MM.1S (cell line): ENCODE results near the gene TMEM72.

Experiments
- DNase-seq: peaks from one replicate; pipeline ENCODE4 v3.0.0-alpha.2; 2015
- H2AFZ ChIP-seq: fragments of 300-600 bp; sonication (generic); 2 replicates; pipeline ENCODE4 v1.6.0; 2016; ENCODE audit warnings: antibody characterized with exemption, low read length
- H3F3A ChIP-seq: fragments of 300-600 bp; sonication (generic); 2 replicates; pipeline ENCODE4 v1.6.1; 2016; ENCODE audit warnings: mild to moderate bottlenecking, antibody characterized with exemption, low read length, moderate library complexity, mixed read lengths; ENCODE audit not compliant: insufficient read depth
- H3K27ac ChIP-seq: fragments of 300-600 bp; sonication (generic); 2 replicates; pipeline ENCODE4 v1.5.1; 2016; ENCODE audit warnings: mild to moderate bottlenecking, low read length
- H3K27me3 ChIP-seq: fragments of 300-600 bp; sonication (generic); replicated peaks from 2 replicates; pipeline ENCODE4 v1.6.0; 2016; ENCODE audit warnings: low read length; ENCODE audit not compliant: insufficient read depth
- H3K36me3 ChIP-seq: fragments of 300-600 bp; sonication (generic); replicated peaks from 2 replicates; pipeline ENCODE4 v1.6.1; 2016; ENCODE audit warnings: mild to moderate bottlenecking, low read length, mixed read lengths; ENCODE audit not compliant: insufficient read depth
- H3K4me1 ChIP-seq: fragments of 300-600 bp; sonication (generic); 2 replicates; pipeline ENCODE4 v1.6.1; 2016; ENCODE audit warnings: low read length, mixed read lengths
- H3K4me2 ChIP-seq: fragments of 300-600 bp; sonication (generic); 2 replicates; pipeline ENCODE4 v1.6.0; 2016; ENCODE audit warnings: low read depth, low read length
- H3K4me3 ChIP-seq: fragments of 300-600 bp; sonication (generic); 2 replicates; pipeline ENCODE4 v1.5.1; 2016; ENCODE audit warnings: low read length, mixed read lengths
- H3K79me2 ChIP-seq: fragments of 300-600 bp; sonication (generic); 2 replicates; pipeline ENCODE4 v1.6.1; 2016; ENCODE audit warnings: mixed run types, low read length, mixed read lengths
- H3K9ac ChIP-seq: fragments of 300-600 bp; sonication (generic); 2 replicates; pipeline ENCODE4 v1.6.1; 2016; ENCODE audit warnings: low read length, mixed read lengths
- H3K9me2 ChIP-seq: fragments of 300-600 bp; sonication (generic); replicated peaks from 2 replicates; pipeline ENCODE4 v1.6.1; 2016; ENCODE audit warnings: mild to moderate bottlenecking, low read length, mixed read lengths; ENCODE audit not compliant: insufficient read depth
- H3K9me3 ChIP-seq: fragments of 300-600 bp; sonication (generic); replicated peaks from 2 replicates; pipeline ENCODE4 v1.6.1; 2016; ENCODE audit warnings: mild to moderate bottlenecking, low read length, mixed read lengths; ENCODE audit not compliant: insufficient read depth
- H4K20me1 ChIP-seq: fragments of 300-600 bp; sonication (generic); 2 replicates; pipeline ENCODE4 v1.6.1; 2016; ENCODE audit warnings: mild to moderate bottlenecking, low read length, moderate library complexity, mixed read lengths; ENCODE audit not compliant: insufficient read depth
- EZH2 ChIP-seq: fragments of 300-600 bp; sonication (generic); optimal IDR thresholded peaks from 2 replicates; pipeline ENCODE3; 2017; ENCODE audit warnings: low read depth, mild to moderate bottlenecking, antibody characterized with exemption, low read length, mixed read lengths
- EZH2phosphoT487 ChIP-seq: fragments of 300-600 bp; sonication (generic); IDR thresholded peaks from 2 replicates; pipeline ENCODE4 v1.6.1; 2018; ENCODE audit warnings: antibody characterized with exemption, low read length
- TF ChIP-seq, protein P1 (sequence below): fragments of 300-600 bp; sonication (generic); IDR thresholded peaks from 2 replicates; pipeline ENCODE4 v1.5.1; 2016; ENCODE audit warnings: antibody characterized with exemption, low read length, mixed read lengths

TMEM72 gene

GRCh38 chr10:44968500-44969400 lies 57.6 kb downstream of the TMEM72 start:
- TF ChIP-seq EZH2 (no peak), EZH2phosphoT487 (no peak)
- TF ChIP-seq, protein P1, sequence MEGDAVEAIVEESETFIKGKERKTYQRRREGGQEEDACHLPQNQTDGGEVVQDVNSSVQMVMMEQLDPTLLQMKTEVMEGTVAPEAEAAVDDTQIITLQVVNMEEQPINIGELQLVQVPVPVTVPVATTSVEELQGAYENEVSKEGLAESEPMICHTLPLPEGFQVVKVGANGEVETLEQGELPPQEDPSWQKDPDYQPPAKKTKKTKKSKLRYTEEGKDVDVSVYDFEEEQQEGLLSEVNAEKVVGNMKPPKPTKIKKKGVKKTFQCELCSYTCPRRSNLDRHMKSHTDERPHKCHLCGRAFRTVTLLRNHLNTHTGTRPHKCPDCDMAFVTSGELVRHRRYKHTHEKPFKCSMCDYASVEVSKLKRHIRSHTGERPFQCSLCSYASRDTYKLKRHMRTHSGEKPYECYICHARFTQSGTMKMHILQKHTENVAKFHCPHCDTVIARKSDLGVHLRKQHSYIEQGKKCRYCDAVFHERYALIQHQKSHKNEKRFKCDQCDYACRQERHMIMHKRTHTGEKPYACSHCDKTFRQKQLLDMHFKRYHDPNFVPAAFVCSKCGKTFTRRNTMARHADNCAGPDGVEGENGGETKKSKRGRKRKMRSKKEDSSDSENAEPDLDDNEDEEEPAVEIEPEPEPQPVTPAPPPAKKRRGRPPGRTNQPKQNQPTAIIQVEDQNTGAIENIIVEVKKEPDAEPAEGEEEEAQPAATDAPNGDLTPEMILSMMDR = no peak
- H3K4me1 ChIP-seq = peaks cover 62% of the 10 kb centered on the region
- no peak for DNase-seq
- no peaks in the 10 kb centered on the region for H3K9me3 ChIP-seq
- H3K4me2 ChIP-seq = no peak overlapping the region
- peaks cover 36% of the 10 kb centered on the region for H3F3A ChIP-seq
- H3K4me3 ChIP-seq = no peak overlapping the region
- H3K9me2 ChIP-seq = no peaks in the 10 kb centered on the region
- H3K9ac ChIP-seq = no peak overlapping the region
- H3K36me3 ChIP-seq = peaks cover 14% of the 10 kb centered on the region
- H3K79me2 ChIP-seq = peaks cover 81% of the 10 kb centered on the region
- H3K27me3 ChIP-seq = no peaks in the 10 kb centered on the region
- H4K20me1 ChIP-seq = no peaks in the 10 kb centered on the region
- H2AFZ ChIP-seq = no peak overlapping the region
- H3K27ac ChIP-seq = no peak overlapping the region

DNA sequence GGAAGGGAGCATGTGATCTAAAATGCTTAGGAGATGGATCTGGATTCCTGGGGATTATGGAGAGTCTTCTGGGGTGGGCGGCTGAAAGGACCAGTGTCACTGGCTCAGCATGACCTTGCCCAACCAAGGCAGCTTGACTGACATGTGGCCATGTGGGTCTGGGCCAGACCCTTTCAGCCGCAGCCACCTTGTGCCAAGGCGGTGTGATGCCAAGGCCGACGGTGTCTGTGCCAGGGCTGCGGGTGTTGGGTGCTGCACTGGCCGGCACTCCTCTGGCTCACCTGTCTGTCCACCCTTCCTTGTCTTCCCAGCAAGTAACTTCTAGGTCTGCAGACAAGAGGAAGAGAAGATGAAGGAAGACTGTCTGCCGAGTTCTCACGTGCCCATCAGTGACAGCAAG lies 58.7 kb downstream of the TMEM72 start:
- peaks cover 70% of the 10 kb centered on the region for H3K79me2 ChIP-seq
- H3K27me3 ChIP-seq = no peaks in the 10 kb centered on the region
- no peaks in the 10 kb centered on the region for H4K20me1 ChIP-seq
- peaks cover 61% of the 10 kb centered on the region for H3K4me1 ChIP-seq
- no peak overlapping the region for H3K9ac ChIP-seq
- no peaks in the 10 kb centered on the region for H3K9me2 ChIP-seq
- no peaks in the 10 kb centered on the region for H3K9me3 ChIP-seq
- no peak overlapping the region for H3K27ac ChIP-seq
- H2AFZ ChIP-seq = no peak overlapping the region
- no peak overlapping the region for H3K4me2 ChIP-seq
- H3F3A ChIP-seq = peaks cover 29% of the 10 kb centered on the region
- TF ChIP-seq EZH2 (no peak), EZH2phosphoT487 (no peak)
- TF ChIP-seq, protein P1 = no peak
- H3K4me3 ChIP-seq = no peak overlapping the region
- no peak for DNase-seq
- peaks cover 14% of the 10 kb centered on the region for H3K36me3 ChIP-seq

- Histone ChIP-seq H3K4me1 (peaks cover 55% of the 10 kb centered on the region), H3K9ac (no peak overlapping the region), H2AFZ (no peak overlapping the region), H3K27me3 (no peaks in the 10 kb centered on the region), H3K9me2 (no peaks in the 10 kb centered on the region), H3K4me3 (no peak overlapping the region), H3K9me3 (no peaks in the 10 kb centered on the region), H3K4me2 (no peak overlapping the region), H4K20me1 (no peaks in the 10 kb centered on the region), H3K27ac (no peak overlapping the region), H3F3A (peaks cover 30% of the 10 kb centered on the region), H3K79me2 (peaks cover 63% of the 10 kb centered on the region), H3K36me3 (peaks cover 14% of the 10 kb centered on the region)
- no peak for DNase-seq
- TF ChIP-seq EZH2 = no peak
- TF ChIP-seq EZH2phosphoT487 = no peak
- TF ChIP-seq, protein P1 = no peak
Observed at GRCh38 chr10:44970812-44971395, 59.8 kb downstream of the TMEM72 start.
